ENCODE results near the gene RNF121.

The RNF121 gene

DNA sequence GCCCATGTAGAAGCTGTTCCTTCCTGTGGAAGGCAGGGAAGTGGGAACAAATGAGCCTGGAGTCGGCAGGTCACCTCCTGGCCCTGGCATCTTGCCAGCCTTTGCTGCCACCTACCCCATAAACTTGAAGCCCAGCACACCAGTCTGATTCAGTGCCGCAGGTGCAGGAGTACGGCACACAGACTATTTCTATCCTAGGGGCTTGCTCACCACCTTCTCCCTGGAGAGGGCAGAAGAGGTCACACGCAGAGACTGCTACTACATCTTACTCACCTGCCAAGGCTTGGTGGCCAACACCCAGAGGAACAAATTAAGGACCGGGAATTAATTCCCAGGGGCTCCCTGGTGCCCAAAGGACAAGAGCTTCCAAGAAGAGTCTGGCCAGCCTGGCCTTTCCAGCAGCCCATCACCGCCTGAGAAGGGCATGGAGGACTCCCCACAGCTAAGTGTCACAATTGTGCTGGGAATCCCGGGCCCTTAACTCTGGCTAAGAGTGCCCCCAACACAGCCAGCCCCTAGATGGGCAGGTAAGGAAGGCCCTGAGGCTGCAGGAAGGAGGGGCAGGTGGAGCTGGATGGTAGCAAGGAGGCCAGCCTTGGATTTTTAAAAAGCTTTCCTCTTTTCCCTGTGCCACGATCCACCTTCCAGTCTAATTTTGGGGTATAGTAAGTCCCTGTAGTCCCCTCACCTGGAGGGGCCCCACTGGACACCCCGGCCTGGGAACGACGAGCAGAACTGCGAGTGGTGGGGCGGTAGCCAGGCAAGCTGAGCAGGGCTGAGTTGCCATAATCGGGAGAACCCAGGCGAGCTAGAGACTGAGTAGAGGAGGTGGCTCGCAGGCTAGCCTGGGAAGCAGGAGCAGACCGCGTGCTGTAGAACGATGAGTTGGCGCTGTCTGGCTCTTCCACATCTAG lies 76.8 kb downstream of the RNF121 start:
- no peak for DNase-seq (ENCODE audit: low read depth)

DNA sequence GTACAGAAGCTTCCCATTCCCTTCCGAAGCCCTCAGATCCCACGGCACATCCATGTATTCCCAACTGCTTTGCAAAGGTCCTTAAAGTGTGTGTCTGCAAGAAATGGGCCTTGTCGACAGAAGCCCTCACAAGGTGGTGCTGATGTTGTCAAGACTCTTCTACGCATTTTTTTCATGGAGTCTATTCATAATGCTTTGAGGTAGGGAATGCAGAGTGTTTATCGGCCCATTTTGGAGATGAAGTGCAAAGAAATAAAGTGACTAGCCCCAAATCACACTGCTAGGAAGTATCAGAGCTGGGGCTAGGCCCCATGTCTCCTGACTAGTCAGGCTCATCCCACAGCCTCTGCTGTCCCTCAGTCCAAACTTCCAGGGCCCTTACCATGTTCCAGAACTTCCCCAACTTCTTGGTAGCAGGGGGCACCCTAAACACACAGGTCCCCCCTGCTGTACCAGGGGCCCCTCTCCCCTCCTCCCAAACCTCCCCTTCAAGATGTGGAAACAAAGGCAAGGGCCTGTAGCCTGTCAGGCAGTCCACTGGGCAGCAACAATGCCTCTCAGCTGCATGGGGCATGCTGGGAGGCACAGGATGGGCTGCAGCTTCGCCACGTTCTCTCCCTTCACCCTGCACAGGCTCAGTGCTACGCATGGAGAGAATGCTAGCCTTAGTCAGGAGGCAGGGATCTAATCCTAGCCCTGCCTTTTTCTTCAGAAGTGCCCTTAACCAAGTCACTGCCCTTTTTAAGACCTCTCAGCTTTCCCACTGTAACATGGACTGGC lies 77.7 kb downstream of the RNF121 start:
- DNase-seq (ENCODE audit: low read depth): no peak

DNA sequence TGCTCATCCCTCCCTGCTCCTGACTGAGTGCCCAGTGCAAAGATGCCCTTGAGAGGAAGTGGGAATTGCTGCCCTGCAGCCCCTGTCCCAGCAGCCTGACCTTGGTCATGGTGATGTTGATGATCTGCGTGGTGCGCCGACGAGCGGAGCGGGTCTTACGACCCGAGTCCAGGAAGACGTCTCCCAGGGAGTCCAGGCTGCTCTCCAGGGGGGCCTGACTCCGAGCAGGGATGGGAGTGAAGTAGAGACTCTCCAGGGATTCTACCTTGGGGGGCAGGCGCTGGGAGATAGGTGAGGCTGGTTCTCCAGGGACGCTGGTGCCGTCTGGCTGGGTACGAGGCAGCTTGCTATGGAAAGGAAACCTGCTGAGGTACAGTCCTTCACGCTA lies 78.2 kb downstream of the RNF121 start:
- DNase-seq (ENCODE audit: low read depth): no peak

DNA sequence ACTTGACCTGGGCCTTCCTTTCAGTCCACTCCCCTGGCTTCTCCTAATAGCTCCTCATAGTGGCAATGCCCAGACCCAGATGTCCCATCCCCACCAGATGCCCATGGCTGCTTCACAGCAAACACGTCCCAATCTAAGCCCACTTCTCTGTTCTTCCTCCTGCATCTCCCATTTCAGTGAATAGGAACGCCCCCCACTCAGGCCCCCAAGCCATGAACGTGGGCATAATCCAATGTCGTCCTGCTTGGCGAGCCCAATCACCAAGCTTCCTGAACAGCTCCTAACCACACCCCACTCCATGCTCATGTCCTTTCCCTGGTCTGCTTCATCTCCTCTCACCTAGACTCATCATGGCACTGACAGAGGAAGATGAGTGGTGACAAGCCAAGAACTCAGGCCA lies 78.7 kb downstream of the RNF121 start:
- DNase-seq (ENCODE audit: low read depth): no peak

DNA sequence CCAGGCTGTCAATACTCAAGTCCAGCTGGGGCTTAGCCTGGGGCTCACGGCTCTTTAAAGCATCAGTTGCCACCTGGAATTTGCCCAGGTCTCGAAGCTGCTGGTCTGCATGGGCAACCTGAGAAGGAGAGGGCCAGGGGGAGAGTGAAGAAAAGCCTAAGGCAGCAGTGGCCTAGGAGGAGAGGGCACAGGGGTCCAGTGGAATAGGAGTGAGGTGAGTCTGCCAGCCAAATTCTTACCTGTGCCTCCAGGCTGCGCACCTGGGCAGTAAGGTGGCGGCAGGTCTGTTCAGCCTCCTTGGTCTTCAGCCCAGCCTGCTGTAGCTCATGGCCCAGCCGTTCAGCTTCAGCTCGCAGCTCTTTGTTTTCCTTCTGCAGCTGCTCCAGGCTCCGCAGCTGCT lies 79.9 kb downstream of the RNF121 start:
- no peak for DNase-seq (ENCODE audit: low read depth)

DNA sequence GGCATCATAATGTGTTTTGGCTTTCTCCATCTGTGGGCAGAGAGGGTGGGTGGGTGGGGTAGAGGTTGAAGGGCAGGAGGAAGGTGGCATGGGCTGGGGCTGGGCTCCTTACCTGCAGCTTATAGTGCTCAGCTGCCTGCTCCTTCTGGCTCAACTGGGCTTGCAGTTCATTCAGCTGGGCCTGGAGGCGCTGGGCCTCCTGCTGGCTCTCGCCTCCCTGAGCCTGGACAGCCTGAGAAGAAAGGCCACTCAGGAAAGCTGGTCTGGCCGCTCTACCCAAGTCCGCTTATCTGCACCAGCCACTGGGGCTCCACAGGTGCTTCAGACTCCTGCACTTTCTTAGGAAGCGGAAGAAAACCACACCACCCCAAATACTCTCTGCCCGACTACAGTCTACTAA lies 80.3 kb downstream of the RNF121 start:
- no peak for DNase-seq (ENCODE audit: low read depth)

DNA sequence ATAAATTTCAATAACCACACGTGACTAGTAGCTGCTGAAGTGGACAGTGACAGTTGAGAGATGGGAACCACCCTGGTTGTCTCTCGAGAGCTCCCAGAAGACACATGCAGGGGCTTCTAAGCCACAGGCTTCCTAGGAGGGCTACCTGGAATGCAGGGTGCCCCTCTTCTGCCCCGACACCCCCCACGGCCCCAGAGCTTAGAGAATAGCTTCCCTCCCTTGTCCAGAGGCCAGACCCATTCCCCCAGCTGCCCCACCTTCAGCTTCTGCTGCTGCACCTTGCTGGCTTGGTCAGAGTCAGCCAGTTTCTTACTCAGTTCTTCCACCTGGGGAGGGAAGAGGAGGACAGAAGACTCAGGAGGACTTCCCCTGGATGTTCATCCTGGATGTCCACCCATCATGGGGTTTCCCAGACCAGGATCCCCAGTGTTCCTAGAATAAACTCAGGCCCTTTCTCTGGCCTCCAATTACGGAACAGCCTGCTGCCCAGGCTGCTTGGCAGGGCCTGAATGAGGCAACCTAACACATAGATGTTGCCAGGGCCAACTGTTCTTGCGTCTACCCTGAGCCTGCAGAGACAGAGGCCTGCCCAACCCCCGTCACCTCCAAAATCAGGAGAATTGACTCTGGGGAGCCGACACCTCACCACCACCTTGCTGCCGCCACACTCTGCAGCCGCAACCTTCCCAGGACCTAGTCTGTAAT lies 81.8 kb downstream of the RNF121 start:
- DNase-seq (ENCODE audit: low read depth): no peak

DNA sequence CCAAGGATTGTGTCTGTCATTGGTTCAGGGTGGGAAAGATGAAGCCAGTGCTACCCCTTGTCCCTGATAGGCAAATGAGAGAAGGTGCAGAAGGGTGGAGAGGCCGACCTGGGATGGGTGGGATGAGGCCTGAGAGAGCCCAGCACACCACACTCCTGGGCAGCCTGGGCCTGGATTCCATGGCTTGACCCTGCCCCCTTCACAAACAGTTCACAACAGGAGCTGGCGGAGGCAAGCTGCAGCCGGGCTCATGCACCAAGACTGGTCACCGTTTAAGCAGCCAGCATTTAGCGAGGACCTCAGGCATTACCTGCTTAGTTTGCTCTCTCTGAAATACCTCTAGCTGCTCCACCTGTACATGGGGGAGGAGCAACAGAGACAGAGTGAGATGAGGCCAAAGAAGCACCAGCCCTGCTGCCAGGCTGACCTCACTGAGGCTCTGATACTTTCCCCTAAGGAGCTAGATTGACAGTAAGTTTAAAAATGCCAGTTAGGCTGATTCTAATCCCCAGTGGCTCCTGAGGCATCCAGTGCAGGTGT lies 83.3 kb downstream of the RNF121 start:
- DNase-seq (ENCODE audit: low read depth): no peak

DNA sequence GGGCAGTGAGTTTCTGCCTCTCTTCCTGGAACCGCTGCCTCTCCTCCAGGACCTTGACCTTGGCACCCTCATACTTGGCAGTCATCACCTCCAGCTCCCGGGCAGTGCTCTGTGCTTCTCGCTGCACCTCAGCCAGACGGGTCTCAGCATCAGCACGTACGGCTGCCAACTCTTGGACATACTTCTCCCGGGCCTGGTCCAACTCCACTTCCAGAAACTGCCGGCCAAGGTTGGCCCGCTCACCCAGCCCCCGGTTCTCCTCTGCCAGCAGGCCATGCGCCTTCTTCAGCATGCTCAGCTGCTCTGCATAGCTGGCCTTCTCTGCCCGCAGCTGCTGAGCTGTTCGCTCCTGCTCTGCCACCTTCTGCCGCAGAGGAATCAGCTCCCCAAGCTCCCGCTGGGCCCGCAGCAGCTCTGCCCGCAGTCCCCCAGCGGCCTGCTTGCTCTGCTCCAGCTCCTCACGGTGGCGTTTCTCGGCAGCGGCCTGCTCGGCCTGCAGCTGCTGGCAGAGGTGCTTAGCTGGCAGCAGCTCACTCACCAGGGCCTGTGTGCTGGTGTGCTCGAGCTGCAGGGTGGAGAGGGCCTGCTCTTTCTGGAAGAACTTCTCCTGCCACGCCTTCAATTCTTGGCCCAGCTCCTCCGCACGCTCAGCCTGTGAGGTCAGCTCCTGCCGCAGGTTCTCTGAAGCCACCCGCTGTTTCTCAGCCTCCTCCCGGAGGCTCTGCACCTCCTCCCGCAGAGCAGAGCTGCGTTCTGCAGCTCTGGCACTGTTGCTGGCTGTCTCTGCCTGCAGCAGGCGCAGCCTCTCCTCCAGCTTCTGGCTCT lies 84.3 kb downstream of the RNF121 start:
- no peak for DNase-seq (ENCODE audit: low read depth)

DNA sequence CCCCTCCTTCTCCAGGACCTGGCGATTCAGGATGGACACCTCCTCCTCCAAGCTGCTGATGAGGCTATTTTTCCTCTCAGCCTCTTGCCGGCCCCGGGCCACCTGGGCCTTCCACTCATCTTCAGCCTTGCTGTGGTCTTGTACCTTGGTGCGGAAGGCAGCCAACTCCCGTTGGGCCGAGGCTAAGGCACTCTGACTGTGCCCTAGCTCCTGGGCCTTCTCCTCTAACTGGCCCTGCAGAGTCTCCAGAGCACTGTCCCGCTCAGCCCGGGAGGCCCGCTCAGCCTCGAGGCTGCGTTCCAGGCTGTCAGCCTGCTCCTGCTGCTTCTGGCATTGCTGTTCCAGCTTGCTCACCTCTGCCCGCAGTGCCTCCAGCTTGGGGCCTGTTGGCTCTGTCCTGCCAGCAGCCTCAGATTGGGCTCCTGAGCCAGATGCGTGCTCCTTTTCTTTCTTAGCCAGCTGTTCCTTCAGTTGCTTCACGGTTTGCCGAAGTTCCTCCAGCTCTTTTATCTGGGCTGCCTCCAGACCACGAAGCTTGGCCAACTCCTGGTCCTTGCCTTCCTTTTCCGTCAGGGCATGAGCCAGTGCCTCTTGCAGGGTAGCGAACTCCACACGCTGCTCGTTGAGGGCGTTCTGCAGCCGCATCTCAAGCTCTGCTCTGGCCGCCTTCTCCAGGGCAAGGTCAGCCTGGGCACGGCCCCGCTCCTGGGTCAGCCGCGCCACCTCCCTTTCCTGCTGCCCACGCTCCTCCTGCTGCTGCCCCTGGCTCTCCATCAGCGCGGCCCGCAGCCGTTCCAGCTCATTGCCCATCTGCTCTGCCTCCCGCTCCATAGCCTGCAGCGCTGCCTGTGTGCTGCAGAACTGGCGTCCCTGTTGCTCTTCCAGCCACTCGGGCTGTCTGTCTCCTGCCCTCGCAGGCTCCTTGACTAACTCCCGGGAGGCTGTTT lies 85.2 kb downstream of the RNF121 start:
- DNase-seq (ENCODE audit: low read depth): no peak

DNA sequence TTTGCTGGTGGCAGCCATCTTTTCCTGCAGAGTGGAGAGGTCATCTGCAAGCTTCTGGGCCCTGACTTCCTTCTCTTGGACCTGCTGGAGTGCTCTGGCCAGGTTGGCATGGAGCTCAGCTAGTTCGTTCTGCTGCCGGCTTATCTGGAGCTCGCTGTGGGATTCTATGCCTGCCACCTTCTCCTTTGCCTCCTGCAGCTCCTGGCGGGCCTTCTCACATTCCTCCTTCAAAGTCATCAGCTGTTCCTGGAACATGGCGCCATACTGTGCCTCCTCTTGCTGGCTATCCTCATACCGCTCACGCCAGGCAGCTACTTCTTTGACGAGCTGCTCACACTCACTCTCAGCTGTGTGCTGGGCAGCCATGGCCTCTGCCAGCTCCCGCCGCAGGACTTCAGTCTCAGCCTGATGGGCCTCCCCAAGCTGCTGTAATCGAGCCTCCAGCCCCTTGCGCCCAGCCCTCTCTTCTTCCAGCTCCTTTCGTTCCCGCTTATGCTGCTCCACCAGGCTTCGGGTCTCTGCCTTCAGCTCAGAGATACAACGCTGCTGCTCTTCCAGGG lies 86.0 kb downstream of the RNF121 start:
- DNase-seq (ENCODE audit: low read depth): no peak

DNA sequence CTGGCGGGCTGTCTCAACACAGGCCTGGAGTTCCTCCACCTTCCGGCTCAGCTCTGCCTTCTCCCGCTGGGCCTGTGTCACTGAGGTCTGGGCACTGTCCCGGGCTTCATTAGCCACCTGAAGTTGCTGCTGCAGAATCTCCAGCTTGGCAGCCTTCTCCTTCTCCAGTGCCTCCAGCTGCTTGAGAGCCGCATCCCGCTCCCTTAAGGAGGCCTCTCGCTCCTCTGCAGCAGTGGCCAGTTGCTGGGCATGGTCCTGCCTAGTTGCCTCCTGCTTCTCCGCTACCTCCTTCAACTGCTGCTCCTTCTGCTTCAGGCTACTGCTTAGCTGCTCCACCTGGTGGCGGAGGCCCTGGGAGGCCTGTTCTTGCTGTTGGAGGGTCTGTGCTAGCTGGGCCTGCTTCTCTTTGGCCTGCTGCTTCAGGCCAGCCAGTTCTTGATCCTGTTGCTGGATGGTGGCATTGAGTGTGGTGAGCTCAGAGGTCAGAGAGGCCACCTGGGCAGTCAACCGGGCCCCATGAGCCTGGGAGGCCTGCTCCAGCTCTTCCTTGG lies 86.7 kb downstream of the RNF121 start:
- no peak for DNase-seq (ENCODE audit: low read depth)

DNA sequence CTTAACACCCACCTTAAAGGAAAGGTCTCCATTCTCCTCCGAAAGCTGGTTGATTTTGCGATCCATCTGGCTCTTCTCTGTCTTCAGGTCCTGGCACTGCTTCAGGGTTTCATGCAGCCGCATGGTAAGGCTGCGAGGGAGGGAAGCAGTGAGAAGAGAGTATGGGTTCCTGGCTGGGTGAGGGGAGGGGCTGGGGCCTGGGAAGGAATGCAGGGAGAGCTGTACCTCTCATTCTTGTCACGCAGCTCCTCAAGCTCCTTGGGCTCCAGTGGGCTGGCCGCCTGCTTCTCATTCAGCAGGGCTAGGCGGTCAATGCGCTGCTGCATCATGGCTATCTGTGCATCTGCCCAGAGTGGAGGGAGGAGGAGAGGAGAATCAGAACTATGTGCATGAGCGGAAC lies 89.3 kb downstream of the RNF121 start:
- no peak for DNase-seq (ENCODE audit: low read depth)

DNA sequence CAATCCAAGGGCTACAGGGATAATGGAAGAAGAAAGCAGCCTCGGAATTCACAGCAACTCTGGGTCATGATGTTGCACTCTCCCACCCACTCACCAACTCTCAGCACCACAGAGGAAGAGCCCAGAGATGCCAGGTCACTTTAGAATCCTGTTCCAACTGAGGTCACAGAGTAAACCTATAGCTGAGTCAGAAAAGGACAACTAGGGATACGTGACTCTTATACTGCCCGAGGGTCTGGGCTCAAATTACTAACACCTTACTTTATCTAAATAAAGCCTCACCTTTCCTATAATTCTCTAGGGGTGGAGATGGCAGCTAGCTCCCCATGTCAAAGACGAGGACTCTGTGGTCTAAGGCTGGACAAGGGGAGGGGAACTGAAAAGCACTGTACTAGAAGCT lies 94.5 kb downstream of the RNF121 start:
- DNase-seq (ENCODE audit: low read depth): no peak

DNA sequence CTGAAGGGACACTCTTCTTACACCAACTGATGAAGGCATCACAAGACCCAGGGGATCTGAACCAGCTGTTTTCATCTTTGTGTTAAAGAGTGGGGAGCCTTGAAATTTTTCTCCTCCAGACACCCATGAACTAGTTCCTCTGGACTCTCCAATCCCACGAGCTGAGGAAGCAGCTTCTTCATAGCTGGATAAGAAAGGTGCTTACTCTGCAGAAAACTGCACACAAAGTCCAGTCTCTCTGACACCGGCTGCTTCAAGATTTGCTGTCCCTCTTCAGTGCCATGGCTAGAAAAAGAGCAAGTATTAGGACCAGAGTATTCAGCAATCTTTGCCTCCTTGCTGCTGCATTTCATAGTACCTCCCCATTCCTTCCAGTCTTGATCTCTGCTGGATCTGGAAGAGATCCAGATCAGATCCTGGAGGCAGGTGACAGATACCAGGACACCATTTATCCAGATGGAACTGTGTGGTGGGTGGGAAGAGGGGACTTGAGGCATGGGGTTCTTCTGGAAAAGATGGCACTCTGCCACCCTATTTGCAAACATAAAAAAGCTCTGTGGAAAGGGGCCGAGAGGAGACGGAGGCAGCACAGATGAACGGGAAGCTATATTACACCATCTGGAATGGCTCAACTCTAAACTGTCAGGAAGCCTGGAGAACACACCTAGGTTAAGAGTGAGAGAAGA lies 95.4 kb downstream of the RNF121 start:
- no peak for DNase-seq (ENCODE audit: low read depth)

DNA sequence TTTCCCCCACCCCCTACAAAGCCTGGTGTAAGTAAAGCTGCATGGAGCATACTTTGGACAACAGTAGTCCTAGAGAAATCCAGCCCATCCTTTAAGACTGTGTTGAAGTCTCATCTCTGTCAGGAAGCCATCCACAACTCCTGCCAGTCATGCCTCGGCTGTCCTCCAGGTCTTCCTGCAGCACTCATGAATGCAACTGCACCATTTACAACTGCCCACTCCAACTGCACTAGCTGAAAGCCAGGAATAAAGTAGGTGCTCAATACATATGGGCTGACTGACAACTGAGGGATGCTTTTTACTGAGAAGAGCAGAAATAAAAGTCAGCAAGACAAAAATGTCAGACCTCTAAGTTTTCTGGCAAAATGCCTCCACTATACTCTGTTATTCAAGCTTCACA lies 97.2 kb downstream of the RNF121 start:
- no peak for DNase-seq (ENCODE audit: low read depth)

DNA sequence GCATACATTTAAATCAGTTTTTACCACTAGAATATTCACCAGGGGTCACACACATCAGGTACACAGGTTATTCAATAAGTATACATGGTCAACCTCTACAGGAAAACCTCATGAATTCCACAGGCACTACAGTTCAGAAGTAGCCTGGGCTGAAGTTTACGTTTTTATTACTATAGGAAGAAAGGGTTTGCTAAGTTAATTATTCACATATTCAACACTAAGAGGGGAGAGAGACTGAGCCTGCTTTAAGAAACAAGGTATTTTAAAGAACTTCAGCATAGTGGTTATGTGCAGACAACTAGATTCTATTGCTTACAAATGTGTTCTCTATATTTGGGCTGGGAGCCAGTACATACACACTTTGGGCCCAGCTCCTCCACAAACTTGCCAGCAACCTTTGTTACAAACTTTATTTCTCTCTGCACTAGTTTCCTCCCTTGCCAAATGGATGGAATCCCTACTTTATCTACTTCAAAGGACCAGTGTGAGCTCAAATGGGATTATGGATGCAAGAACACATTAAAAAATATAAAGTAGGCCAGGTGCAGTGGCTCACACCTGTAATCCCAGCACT lies 101.7 kb downstream of the RNF121 start:
- no peak for DNase-seq (ENCODE audit: low read depth)

DNA sequence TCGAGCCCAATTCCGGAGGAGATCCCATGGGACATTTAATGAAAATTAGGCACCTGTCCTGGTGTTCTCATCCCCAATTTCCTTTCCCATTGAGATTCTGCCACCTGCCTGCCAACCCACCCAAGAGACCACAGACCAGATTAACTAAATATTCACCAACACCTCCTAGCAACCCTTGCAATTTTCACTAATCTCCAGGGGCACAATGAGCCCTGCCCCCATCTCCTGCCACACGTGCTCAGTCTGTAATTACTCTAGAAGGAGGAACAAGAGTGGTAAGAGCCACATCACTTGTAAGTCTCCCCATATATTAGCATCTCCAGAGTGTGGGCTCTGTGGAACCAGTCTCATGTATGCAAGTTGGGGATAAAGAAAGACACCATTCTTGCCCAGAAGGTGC lies 107.8 kb downstream of the RNF121 start:
- DNase-seq (ENCODE audit: low read depth): no peak
